ENCODE measurements around the gene CPLX1. TPM values are rescaled to one million over a fixed set of nuclear protein-coding genes. Genes with fewer than 3 reads are reported as not detected.
"Not testable (repeated sequence)": the region's sequence is repeated elsewhere in the genome, so short reads cannot be mapped to it uniquely, and the experiment has no call there.

Gene CPLX1
- total and polyA plus RNA-seq, 2 experiments from 2014 or later = 0.79 to 1.8 TPM

GRCh38 chr4:784401-785331 lies 41.3 kb downstream of the CPLX1 start:
- peaks cover 18% of the 10 kb centered on the region for H3K4me1 ChIP-seq (ENCODE audit: low read depth)
- no peak for DNase-seq (ENCODE audit: low read depth in 1 of 2, low spot score in 1 of 2)
- H3K27ac ChIP-seq = no peak overlapping the region
- no peaks in the 10 kb centered on the region for H3K9me3 ChIP-seq (ENCODE audit: low read depth)
- H3K4me3 ChIP-seq = no peak overlapping the region
- no peak for TF ChIP-seq CTCF (IDR thresholded peaks at IDR 0.05; ENCODE audit: low read depth, low read length)
- H3K36me3 ChIP-seq = peaks cover under 1% of the 10 kb centered on the region
- peaks cover 57% of the 10 kb centered on the region for H3K27me3 ChIP-seq

GRCh38 chr4:781493-782216 lies 44.3 kb downstream of the CPLX1 start:
- peak overlapping the region; percentile 99 for H3K27ac ChIP-seq

GRCh38 chr4:780716-781492 lies 45.0 kb downstream of the CPLX1 start:
- Histone ChIP-seq H3K27ac (peak overlapping the region; percentile 99), H3K4me3 (peak overlapping the region; percentile 94), H3K4me1 (ENCODE audit: low read depth) (peaks cover 14% of the 10 kb centered on the region), H3K9me3 (ENCODE audit: low read depth) (no peaks in the 10 kb centered on the region), H3K27me3 (peaks cover 21% of the 10 kb centered on the region), H3K36me3 (peaks cover 19% of the 10 kb centered on the region)
- TF ChIP-seq CTCF (IDR thresholded peaks at IDR 0.05; ENCODE audit: low read depth, low read length) = no peak
- no peak for DNase-seq (ENCODE audit: low read depth in 1 of 2, low spot score in 1 of 2)

More at GRCh38 chr4:781493-782216, 44.3 kb downstream of the CPLX1 start:
- TF ChIP-seq CTCF (IDR thresholded peaks at IDR 0.05; ENCODE audit: low read depth, low read length) = no peak
- peaks cover 18% of the 10 kb centered on the region for H3K4me1 ChIP-seq (ENCODE audit: low read depth)
- H3K27me3 ChIP-seq = peaks cover 28% of the 10 kb centered on the region
- H3K36me3 ChIP-seq = peaks cover 12% of the 10 kb centered on the region
- no peaks in the 10 kb centered on the region for H3K9me3 ChIP-seq (ENCODE audit: low read depth)
- H3K4me3 ChIP-seq = peak overlapping the region; percentile 94
- DNase-seq (ENCODE audit: low read depth in 1 of 2, low spot score in 1 of 2) = peak; percentile 99 to 100

- DNase-seq (ENCODE audit: low read depth in 1 of 2, low spot score in 1 of 2); H3K9me3 ChIP-seq (ENCODE audit: low read depth); H3K27ac ChIP-seq: not testable (repeated sequence)
- Histone ChIP-seq H3K36me3 (peaks cover 24% of the 10 kb centered on the region), H3K4me1 (ENCODE audit: low read depth) (peaks cover 11% of the 10 kb centered on the region), H3K4me3 (peak overlapping the region; percentile 94), H3K27me3 (peaks cover 14% of the 10 kb centered on the region)
Measured at GRCh38 chr4:780255-780654, 45.7 kb downstream of the CPLX1 start.

GRCh38 chr4:779555-779954 lies 46.4 kb downstream of the CPLX1 start:
- peaks cover 24% of the 10 kb centered on the region for H3K36me3 ChIP-seq
- H3K9me3 ChIP-seq (ENCODE audit: low read depth) = no peaks in the 10 kb centered on the region
- peaks cover 11% of the 10 kb centered on the region for H3K4me1 ChIP-seq (ENCODE audit: low read depth)
- no peak for TF ChIP-seq CTCF (IDR thresholded peaks at IDR 0.05; ENCODE audit: low read depth, low read length)
- H3K4me3 ChIP-seq = no peak overlapping the region
- DNase-seq (ENCODE audit: low read depth in 1 of 2, low spot score in 1 of 2) = no peak
- H3K27ac ChIP-seq = no peak overlapping the region
- peaks cover 7% of the 10 kb centered on the region for H3K27me3 ChIP-seq
